ENCODE results near the gene WDR45. TPM values are rescaled to one million over a fixed set of nuclear protein-coding genes. Genes with fewer than 3 reads are reported as not detected.

WDR45 gene
- total and polyA plus RNA-seq, 2 of the 13 experiments (the other 11 are each of a cell fraction or from before 2014, with no cell fraction given): 16.4 to 65.5 TPM

- TF ChIP-seq AHDC1 (CRISPR knock-in tag; IDR thresholded peaks at IDR 0.05; ENCODE audit: borderline replicate concordance) (peak; percentile 39; the same call in 1 of the 2 replicates), PTBP1 (IDR thresholded peaks at IDR 0.05; ENCODE audit: low read depth, low read length, poor library complexity, severe bottlenecking) (no peak), THYN1 (CRISPR knock-in tag; IDR thresholded peaks at IDR 0.05; ENCODE audit: borderline replicate concordance, low read depth) (no peak), UBTF (CRISPR knock-in tag; IDR thresholded peaks at IDR 0.05) (peak; percentile 43; the same call in 1 of the 2 replicates), ZFP62 (CRISPR knock-in tag; IDR thresholded peaks at IDR 0.05) (no peak), KMT2B (CRISPR knock-in tag; IDR thresholded peaks at IDR 0.05) (peak; percentile 26; the same call in 1 of the 2 replicates), TP53 (CRISPR knock-in tag; conservative IDR thresholded peaks at IDR 0.05) (no peak), EHMT2 (IDR thresholded peaks at IDR 0.05; ENCODE audit: borderline replicate concordance, low read depth, low read length) (no peak), FLYWCH1 (CRISPR knock-in tag; IDR thresholded peaks at IDR 0.05) (no peak), HDAC6 (IDR thresholded peaks at IDR 0.05; ENCODE audit: low read depth, low read length) (no peak), ZMAT3 (CRISPR knock-in tag; conservative IDR thresholded peaks at IDR 0.05) (0 out of 2 replicates have a peak, but pooled peaks have one; percentile 37), SATB2 (CRISPR knock-in tag; IDR thresholded peaks at IDR 0.05) (no peak), CAMTA2 (CRISPR knock-in tag; IDR thresholded peaks at IDR 0.05; ENCODE audit: borderline replicate concordance) (no peak), ZNF788 (CRISPR knock-in tag; IDR thresholded peaks at IDR 0.05; ENCODE audit: borderline replicate concordance) (no peak), ARID5B (CRISPR knock-in tag; IDR thresholded peaks at IDR 0.05) (no peak), JUN (CRISPR knock-in tag; IDR thresholded peaks at IDR 0.05) (peak; percentile 71; the same call in 1 of the 2 replicates), TOPORS (CRISPR knock-in tag; IDR thresholded peaks at IDR 0.05) (no peak)
These were observed at the start of gene WDR45 (continued) for GRCh38 chrX:49079489-49080428.
